GM12891 (cell line): Measurements from ENCODE around the gene TMOD1.
A peak's percentile ranks its signal among the peaks of the same experiment; 100 is the strongest.

ENCODE experiments used
- DNase-seq: peaks from one replicate; pipeline ENCODE4 v3.0.0; 2011; ENCODE audit warnings: low spot score; ENCODE audit not compliant: insufficient read length
- FAIRE-seq: peaks from 2 replicates; lab custom pipeline; 2011; peaks lifted over from hg19 to GRCh38; lab: Jason Lieb, UNC
- PAX5 ChIP-seq: IDR thresholded peaks from 2 replicates; pipeline ENCODE4 v1.6.1; 2011; ENCODE audit warnings: low read length, moderate library complexity, mild to moderate bottlenecking; ENCODE audit not compliant: insufficient read depth, severe bottlenecking
- POLR2A ChIP-seq: IDR thresholded peaks from 2 replicates; pipeline ENCODE4 v1.6.1; 2011; ENCODE audit warnings: low read depth, low read length, control low read depth
- POLR2AphosphoS5 ChIP-seq: IDR thresholded peaks from 2 replicates; pipeline ENCODE4 v1.6.1; 2011; ENCODE audit warnings: low read depth, low read length, control low read depth
- POU2F2 ChIP-seq: IDR thresholded peaks from 2 replicates; pipeline ENCODE4 v1.6.1; 2011; ENCODE audit warnings: low read depth, mild to moderate bottlenecking, control low read depth, low read length, moderate library complexity
- SPI1 ChIP-seq: IDR thresholded peaks from 2 replicates; pipeline ENCODE4 v1.6.1; 2011; ENCODE audit warnings: low read depth, low read length, control low read depth
- TAF1 ChIP-seq: IDR thresholded peaks from 2 replicates; pipeline ENCODE4 v1.6.1; 2011; ENCODE audit warnings: low read depth, low read length, control low read depth

TMOD1 gene

DNA sequence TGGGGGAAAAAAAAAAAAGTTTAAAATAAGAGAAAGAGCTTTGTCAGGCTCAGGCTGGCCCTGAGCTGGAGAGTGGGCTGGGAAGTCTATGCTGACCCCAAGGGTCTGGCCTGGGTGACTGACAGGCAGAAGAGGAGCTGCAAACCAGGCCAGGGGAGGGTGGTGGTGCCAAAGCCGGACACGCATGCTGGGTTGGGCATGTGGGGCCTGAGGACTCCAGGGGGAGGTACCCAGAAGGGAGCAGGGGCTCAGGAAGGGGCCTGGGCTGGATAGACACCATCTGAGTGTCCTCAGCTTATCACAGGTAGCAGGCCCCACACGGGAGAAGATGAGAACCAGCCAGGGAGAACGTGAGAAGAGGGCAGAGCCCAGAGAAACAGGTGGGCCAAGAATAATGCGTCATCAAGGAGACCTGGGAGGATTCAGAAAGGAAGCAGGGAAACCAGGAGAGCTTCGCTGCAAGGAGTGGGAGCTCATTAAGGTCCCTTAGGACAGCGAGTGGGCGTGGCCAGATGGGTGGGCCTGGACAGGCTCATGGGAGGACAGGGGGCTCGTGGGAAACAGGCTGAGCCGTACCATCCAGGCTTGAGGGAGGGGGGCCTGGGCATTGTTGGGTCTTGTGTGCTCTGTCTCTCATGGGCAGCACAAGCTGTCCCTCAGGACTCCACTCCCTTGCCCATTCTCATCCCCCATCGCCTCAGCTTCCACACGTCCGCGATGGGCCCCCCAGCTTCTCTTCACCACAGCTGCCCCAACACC, 16.0 kb downstream of the TMOD1 start:
- DNase-seq (no peak), FAIRE-seq (no peak)
- TF ChIP-seq PAX5 = no peak
- no peak for TF ChIP-seq POLR2A
- TF ChIP-seq SPI1 = no peak

DNA sequence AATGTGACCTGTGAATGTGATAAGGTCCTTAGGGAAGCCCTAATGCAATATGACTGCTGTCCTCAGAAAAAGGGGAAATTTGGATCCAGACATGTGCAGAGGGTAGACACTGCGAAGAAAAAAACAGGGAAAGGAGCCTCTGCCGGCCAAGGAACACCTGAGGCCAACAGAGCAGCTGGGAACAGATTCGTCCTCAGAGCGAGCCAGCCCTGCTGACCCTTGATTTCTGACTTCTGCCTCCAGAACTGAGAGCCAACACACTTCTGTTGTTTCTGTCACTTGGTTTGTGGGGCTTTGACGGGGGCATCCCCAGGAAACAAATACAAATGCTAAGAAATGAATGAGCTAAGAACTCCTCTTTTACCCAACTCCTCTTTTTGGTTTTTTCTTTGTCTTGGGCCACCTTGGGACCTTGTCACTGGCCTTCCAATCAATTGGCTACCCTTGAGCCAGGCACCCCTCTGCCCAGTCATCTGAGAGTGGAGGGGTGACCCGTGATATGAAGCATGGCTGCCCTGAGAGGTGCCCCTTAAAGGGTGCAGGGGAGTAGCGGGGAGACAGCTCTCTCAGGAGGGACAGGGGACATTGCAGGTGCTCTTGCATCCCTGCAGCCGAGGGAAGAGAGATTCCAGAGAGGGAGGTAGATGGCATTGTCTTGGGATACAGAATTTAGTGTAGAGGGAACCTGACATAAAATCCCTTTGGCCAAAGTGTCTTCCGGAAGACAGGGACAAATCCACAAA, 16.9 kb downstream of the TMOD1 start:
- TF ChIP-seq POLR2AphosphoS5 = no peak
- TF ChIP-seq POLR2A = no peak
- TF ChIP-seq SPI1 = no peak
- TF ChIP-seq TAF1 = no peak
- TF ChIP-seq POU2F2 = no peak
- no peak for FAIRE-seq
- no peak for DNase-seq

DNA sequence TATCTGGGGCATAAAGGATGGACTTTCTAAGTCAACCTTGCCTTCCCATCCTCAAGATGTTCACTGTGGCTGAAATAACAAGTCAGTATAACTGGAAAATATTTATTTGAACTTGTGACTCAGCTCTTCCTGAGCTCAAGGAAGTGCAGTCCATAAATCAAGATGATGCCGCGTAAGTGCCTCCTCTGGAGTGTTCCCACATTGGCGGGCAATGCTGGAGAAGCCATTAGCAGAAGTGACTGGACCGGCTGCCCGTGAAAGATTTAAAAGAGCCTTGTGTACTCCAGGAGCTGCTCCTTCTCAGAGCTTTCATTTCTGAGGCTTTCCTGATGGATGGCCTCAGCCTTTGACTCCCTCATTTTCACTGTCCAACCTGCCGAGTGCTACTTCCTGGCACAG, 17.4 kb downstream of the TMOD1 start:
- TF ChIP-seq POU2F2 (no peak), TAF1 (no peak), POLR2A (no peak), SPI1 (no peak)
- DNase-seq = no peak
- FAIRE-seq = no peak

DNA sequence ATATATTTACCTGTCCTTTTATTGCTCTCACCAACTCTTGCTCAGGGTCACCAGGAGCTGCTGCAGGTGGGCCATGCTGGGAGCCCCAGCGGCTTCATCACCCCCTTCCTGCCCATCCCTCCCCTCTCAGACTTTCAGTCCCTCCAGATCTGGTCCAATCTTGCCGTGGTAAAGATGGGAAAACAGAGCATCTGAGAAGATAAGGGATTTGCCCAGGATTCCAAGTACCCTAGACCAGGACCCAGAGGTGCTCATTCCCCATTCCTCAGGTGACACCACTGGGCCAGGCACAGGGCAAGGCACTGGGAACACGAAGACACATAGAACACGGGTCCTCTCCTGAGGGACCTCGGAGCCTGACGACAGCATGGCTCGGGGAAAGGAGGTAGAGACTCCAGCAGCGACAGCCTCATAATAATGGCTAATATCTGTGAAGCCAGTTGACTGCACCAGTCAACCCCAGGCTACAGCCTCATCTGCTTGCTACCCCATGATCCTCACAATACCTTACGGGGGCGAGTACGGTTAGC, 18.0 kb downstream of the TMOD1 start:
- FAIRE-seq (no peak), DNase-seq (no peak)
- TF ChIP-seq POLR2A (no peak), POLR2AphosphoS5 (no peak), PAX5 (no peak)

DNA sequence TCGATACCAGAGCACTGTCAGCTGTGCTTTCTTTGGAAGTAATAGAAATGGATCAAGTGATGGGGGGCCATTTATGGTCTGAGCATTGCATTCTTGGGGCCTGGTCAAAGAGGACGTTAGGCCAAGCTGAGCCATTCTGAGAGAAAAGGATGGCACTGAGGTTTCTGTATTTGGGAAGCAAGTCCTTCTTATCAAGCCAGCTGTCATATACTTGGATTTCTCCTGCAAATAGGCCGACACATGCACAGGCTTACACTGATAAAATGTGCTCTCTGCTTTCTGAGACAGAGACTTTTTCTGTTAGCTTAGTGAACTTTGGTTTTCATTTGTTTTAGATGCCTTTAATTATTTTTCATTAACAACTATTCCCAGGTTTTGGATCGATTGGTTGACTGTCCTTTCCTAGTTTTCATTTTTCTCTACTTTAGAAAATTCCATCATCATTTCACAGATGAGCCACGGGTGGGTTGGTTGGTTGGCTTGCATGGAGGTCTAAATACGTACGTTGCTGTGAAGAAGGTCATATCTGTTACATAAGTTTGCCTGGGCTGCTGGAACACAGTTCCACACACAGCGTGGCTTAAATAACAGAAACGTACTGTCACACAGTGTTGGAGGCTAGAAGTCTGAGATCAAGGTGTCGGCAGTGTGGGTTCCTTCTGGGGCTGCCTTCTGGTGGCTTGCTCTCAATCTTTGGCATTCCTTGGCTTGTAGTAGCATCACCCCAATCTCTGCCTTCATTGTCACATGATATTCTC, 20.3 kb downstream of the TMOD1 start:
- DNase-seq (no peak), FAIRE-seq (no peak)
- TF ChIP-seq POLR2A = no peak
- TF ChIP-seq PAX5 = no peak
- no peak for TF ChIP-seq POLR2AphosphoS5

DNA sequence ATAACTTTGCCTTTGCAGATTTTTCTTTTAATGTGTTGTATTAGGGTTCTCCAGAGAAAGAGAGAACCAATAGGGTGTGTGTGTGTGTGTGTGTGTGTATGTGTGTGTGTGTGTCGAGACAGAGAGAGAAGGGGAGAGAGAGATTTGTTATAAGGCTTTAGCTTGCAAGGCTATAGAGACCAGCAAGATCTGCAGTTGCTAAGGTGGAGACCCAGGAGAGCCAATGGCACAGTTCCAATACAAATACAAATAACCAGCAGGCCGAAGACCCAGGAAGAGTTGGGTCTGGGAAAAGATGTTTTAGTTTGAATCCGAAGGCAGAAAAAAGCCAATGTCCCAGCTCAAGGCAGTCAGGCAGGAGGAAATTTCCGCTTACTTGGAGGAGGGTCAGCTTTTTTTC, 23.0 kb downstream of the TMOD1 start:
- no peak for FAIRE-seq
- DNase-seq = no peak
- TF ChIP-seq SPI1 (no peak), POLR2AphosphoS5 (no peak), PAX5 (no peak), POLR2A (no peak), TAF1 (no peak), POU2F2 (no peak)

DNA sequence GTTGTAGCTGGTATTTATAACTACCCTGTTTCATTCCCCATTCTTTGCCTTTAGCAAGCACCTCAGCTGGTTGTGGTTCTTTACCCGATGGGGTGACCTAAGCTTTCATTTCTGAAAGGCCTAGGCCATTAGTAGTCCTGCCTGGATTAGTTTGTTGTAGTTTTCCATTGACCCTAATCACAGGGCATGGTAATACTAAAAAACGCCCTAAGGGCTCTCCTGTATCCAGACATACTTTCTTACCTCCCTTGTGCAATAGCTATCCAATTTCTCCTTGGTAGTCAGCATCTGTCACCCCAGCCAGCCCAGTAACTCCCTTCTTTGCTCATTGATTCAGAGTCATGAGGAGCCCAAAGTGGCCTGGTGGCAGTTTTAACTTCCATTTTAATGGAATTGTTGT, 24.0 kb downstream of the TMOD1 start:
- FAIRE-seq = no peak
- no peak for DNase-seq
- no peak for TF ChIP-seq POLR2A
- no peak for TF ChIP-seq POLR2AphosphoS5
- TF ChIP-seq POU2F2 = no peak
- TF ChIP-seq TAF1 = no peak
- no peak for TF ChIP-seq SPI1
- TF ChIP-seq PAX5 = no peak

DNA sequence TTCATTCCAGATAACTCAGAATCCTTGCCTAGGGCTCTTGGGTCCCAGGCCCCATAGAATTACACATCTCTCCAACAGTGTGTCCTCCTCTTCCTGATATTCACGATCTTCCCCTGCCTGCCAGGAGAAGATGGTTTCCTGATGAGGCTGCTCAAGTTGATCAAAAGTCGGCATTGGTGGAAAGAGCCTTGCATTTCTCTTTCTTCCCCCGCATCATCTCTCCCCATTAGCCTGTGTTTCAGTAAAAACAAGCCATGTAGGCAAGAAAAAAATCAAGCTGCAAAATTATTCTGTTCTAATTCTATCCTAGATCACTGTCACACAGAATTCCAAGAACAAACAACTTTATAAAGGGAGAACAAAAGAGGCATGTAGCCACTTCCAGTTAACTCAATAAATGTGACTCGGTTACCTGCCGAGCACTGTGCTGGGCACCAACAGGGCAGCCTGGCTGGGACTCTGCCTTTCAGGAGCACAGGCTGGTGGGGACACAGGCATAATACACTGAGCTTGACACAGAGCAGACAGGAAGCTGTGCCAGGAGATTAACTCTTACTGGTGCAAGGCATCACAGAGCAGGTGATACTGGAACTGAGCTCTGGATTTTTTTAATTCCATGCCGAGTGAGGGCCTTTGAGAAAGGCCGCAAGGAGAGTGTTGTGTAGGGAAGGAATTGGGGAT, 25.6 kb downstream of the TMOD1 start:
- FAIRE-seq (no peak), DNase-seq (no peak)
- TF ChIP-seq POLR2A (no peak), POU2F2 (no peak), SPI1 (no peak), POLR2AphosphoS5 (no peak), PAX5 (no peak), TAF1 (no peak)

DNA sequence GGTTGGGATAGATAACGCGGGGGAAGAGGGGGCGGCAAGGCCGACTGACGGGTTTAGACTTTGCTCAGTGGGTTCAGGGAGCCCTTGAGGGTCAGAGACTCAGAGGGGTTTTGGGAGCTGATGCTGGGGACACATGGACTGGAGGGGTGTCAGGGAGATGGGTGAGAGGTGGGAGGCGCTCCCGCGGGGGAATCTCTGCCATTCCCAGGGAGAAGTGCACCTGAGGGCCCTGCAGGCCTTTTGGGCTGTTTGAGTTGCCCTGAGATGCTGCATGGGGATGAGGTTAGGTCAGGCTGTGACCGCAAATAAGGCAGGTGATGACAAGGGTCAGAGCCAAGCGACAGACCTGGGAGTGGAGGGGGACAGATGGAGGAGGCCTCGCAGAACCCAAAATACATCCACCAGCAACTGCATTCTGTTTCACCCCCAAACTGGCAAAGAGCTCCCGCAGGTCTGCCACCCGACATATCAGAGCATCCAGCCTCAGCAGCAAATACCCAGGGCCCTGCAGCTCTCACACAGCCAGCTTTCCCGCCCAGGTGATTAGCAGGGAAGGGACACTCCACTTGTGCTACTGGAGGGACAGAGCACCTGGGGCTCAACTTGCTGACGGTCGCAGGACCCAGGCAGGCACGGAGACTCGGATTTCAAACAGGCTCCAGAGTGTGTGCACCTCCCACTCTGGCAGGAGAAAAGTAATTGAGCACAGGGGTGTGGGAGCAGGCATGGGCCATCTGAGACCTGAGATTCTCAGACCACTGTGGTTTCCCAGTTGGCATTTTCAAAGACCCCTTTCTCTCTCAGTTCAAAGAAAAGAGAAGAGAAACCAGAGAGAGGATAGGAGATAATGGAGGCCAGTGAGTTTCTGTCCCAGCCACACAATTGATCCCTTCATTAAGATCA, 26.4 kb downstream of the TMOD1 start:
- no peak for TF ChIP-seq PAX5
- TF ChIP-seq POLR2AphosphoS5 = no peak
- peak; percentile 70 for TF ChIP-seq SPI1
- TF ChIP-seq TAF1 = no peak
- FAIRE-seq = peak; percentile 74
- no peak for DNase-seq
